NCI-H1105 treated with DMSO at 0.1 percent for 48 hours (cell line): ENCODE results near the gene ADRB1.
A peak's percentile ranks its signal among the peaks of the same experiment; 100 is the strongest.

Source experiments
- DNase-seq: peaks from one replicate; lab custom pipeline; 2025; lab: John Stamatoyannopoulos, UW

ADRB1 gene

DNA sequence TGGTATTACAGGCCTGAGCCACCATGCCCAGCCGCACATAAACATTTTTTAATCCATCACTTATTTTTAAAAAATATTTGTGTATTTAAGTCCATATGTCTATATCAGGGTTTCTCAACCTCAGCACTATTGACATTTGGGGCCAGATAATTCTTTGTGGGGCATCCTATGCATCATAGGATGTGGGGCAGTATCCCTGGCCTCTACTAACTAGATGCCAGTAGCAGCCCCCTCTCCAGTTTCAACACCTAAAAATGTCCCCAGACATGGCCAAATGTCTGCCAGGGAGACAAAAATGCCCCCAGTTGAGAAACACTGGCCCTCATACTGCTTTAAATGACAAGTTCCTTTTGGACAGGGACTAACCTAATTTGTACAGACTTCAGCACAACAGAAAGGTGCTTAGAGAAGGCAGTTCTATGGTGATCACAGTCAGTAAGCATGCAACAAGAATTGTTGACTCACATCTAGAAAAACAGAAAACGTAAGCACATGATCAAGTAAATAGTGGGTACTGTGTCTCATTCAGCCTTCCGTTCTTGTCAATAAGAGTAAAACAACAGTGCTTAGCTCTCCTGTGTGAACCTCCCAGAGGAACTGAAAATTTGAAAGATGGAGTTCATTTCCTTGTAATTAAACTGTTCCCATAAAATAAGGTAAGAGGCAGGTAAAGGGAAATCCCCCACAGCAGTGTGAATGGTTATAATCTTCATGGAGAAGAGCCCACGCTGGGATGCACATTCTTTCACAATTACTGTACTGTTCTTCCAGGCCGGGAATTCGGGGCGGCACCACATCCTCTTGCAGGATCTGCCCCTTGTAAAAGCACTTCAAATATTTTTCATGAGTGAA lies 17.3 kb upstream of the ADRB1 start:
- DNase-seq, result no peak

DNA sequence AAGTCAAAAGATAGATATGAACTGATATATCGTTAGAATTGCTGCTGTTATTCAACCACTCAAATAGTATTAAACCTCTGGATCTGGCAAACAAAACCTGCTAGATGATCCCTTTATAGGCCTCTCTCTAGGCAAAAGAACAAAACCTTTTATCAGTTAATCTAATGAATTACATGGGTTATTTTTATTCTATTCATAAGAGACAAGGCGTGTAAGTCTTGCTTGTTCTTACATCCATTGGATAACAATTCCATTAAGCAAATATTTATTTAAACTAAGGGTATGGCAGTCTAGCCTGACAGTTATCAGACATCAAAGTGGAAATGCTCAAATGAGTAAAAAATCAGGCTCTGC lies 16.6 kb upstream of the ADRB1 start:
- DNase-seq, result no peak

DNA sequence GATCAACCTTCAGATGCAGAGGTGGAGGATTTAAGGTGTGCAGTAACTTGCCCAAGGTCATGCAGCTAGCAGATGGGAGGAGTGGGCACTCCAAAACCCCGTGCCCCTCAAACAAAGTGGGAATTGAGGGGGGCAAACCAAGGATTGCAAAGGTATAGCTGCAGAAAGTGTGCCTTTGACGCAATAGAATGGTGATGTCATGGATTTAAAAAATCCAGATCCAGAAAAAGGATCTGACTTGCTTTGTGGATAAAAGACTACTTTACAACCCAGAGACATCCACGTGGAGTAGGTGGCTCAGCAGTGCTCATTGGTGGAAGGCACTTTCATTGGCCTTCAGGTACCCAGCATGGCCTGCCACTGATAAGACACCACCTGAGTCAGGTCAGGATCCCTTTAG lies 15.7 kb upstream of the ADRB1 start:
- DNase-seq, result no peak

DNA sequence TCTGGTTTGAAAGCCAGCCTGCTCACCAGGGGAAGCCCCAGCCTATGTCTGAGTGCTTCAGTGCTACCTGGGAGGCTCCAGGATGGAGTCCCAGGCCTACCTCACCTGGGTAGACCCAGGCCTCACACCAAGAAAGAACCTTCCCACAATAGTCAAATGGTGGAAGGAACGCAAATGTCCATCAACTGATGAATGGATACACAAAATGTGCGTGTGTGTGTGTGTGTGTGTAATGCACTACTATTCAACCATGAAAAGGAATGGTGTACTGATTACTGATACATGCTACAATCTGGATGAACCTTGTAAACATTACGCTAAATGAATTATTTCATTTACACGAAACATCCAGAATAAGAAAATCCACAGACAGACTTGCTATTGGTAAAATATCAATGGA lies 15.2 kb upstream of the ADRB1 start:
- no peak for DNase-seq

DNA sequence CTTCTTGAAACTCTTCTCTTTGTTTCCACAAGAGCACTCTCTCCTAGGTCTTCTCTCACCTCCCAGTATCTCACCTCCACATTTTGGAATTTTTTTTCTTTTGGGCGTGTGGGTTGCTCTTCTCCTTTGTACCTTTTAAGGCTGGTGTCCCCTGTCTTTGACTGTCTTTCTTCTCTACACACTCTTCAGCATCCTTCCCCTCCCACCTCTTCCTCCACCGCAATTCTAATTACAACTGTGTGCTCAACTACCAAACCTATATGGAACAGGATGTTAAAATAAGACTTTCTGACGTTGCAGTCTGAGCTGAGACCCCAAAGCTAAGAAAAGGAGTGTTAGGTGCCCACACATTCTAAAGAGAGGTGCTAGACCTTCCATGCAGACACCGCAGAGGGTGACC lies 14.0 kb upstream of the ADRB1 start:
- DNase-seq, result no peak

DNA sequence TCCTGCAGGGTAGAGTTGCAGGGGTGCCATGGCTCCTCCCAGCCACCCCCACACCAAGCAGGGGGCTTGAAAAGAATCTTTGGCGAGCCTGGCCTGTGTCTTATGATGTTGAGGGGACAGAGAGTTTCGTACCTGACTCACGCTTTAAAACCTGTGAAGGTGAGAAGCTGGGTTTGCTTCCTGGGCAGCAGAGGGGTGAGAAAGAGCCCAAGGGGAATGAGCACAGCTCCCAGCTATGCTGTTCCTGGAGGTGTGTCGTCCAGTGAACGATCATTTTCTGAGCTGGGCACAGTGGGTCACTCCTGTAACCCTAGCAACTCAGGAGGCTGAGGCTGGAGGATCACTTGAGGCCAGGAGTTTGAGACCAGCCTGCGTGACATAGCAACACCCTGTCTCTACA lies 13.5 kb upstream of the ADRB1 start:
- no peak for DNase-seq

DNA sequence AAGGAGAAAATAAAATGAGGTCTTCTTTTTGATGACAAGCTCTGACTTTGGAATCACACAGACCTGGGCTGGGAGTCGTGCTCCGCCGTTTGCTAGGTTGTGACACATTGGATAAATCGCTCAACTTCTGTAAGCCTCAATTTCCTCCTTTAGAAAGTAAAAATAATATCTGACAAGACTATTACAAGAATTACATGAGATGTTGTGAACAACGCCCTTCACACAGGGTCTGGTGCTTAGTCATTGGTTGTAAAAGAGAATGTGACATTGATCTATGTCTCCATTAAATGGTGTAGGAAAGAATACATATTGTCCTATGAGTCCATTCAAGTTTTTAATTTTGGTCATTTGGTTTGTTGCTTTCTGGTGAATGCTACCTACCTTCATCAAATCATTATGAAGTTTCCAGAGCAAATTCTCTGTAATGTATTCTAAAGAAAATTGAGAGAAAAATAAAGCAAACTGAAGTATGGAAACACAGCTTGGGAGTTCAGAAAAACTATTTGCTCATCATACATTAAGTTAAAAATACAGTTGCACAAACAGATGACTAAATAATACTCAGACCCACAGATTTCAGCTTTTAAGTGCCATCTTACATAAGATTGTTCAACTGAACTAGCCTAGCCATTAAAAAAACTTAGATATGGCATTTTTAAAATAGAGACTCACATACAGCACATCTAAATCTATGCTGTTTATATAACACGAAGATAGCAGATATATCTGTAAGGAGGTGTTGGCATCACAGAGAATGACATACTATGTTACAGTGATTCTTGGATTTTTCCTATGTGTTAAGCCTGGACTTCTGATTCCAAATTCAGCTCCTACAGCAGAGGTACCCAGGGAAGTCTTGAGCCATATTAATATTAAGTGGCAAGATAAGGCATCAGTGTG lies 12.3 kb upstream of the ADRB1 start:
- DNase-seq, result no peak

DNA sequence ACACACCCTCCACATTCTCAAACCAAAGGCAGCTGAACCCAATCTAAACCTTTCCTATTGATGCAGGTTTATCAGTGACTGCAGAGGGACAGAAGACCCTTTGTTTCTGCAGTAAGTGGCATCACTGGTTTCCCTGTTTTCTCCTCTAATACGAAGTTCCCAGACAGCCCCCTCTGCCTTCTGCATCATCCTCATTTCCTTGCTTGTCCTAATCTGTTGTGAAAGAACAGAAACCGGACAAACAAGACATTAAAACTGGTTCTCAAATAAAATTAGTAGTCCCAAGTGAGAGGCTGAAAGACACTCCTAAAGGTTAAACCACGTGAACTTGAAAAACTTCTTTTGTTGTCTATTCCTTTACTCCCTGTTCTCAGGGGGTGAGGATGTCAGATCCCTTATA lies 10.1 kb upstream of the ADRB1 start:
- no peak for DNase-seq

DNA sequence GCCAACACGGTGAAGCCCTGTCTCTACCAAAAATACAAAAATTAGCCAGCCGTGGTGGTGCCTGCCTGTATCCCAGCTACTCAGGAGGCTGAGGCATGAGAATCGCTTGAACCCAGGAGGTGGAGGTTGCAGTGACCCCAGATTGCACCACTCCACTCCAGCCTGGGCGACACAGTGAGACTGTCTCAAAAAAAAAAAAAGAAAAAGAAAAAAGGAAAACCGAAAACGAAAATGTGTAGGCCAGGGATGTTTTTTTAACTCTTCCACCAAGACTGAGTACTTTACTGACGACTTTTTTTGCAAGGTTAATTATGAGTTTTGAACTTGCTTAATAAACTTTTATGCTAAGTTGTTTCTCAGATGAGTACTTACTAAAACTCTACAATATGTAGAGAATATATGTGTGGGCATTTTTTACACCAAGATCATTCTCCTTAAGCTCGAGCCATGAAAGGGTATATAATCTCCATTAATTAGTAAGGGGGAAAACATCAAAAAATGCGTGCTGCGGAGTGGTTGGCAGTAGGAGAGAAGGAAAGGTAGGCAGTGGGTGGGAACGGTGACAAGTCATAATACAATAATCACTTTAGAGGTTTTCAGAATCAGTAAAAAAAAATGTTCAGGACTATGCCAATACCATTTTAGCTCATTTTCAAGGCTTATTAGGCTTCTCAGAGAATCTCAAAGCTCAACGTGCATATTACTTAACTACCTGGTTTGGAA lies 8.6 kb upstream of the ADRB1 start:
- DNase-seq, result no peak

DNA sequence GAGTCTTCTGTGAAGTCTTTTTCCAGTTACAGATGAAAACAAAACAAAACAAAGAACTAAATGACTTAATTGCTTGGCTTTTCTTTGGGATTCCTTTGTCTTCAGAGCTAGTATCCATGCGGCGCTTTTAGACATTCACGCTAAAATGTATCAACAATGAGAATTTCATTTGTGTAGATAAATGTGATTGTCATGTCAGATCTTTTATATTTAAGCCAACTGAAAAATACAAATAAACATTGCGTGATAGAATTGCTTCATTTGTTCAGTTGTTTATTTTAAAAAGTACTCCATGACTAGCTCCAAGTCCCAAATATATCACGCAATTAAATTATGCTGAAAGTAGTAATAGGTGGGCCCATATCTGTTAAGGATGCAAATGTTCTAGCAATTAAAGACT lies 7.9 kb upstream of the ADRB1 start:
- no peak for DNase-seq

DNA sequence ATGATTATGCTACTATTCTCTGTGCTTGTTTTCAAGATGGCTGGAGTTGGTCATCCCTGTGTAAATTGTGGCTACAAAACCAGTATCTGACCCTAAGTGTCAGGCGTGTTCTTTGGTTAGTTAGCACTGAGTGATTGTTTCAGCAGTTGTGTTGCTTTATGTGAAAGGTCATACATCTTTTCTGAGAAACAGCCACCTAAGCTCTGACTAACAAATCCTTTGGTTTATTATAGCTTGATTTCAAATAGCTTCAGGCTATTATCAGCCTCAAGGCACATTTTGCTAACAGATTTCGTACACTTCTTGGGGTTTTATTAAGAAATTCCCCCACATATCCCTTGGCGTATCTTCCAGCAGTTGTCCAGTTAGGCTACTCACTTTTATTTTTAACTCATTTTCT lies 4.8 kb upstream of the ADRB1 start:
- no peak for DNase-seq

DNA sequence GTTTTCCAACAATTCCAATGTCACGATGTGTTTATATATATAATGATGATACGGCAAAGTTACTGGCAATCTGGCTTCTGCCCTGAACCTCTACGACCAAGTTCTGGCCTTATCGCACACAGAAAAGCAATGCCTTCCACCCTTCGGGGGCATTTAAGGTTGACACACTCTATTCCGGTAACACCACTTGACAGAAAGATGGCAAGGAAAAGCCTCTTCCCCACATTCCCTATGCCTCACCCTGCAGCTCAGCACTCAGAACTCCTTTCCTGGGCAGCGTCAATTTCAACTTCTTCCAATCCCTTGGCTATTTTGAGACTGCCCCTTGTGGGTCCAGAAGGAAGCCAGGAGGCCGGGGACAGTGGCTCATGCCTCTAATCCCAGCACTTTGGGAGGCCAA lies 2.5 kb upstream of the ADRB1 start:
- DNase-seq, result no peak

DNA sequence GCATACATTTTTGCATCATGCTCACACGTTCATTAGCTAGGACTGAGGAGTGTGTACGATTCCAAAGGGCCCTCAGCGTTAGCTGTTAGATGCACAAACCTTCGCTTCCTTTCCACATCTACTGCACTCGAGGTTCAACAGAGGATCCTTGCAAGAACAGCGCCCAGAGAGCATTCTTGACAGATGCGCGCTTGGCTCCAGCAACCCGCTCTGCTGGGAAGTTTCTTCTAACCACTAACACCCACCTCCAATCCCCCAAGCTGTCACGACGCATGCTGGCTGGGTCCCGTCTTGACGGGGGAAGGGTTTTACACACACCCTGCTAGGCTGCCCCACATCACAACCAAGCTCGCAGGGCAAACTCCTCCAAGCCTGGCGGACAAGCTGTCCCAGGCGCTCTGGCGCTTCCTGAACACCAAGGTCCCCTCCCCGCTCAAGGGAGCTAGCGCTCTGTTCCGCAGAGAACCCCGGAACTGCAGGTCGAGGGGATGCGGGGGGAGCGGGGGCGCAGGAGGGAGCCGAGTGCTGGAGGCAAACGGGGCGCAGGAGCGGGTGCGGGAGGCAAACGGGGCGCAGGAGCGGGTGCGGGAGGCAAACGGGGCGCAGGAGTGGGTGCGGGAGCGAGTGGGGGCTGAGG lies 653 bp upstream of the ADRB1 start:
- no peak for DNase-seq

DNA sequence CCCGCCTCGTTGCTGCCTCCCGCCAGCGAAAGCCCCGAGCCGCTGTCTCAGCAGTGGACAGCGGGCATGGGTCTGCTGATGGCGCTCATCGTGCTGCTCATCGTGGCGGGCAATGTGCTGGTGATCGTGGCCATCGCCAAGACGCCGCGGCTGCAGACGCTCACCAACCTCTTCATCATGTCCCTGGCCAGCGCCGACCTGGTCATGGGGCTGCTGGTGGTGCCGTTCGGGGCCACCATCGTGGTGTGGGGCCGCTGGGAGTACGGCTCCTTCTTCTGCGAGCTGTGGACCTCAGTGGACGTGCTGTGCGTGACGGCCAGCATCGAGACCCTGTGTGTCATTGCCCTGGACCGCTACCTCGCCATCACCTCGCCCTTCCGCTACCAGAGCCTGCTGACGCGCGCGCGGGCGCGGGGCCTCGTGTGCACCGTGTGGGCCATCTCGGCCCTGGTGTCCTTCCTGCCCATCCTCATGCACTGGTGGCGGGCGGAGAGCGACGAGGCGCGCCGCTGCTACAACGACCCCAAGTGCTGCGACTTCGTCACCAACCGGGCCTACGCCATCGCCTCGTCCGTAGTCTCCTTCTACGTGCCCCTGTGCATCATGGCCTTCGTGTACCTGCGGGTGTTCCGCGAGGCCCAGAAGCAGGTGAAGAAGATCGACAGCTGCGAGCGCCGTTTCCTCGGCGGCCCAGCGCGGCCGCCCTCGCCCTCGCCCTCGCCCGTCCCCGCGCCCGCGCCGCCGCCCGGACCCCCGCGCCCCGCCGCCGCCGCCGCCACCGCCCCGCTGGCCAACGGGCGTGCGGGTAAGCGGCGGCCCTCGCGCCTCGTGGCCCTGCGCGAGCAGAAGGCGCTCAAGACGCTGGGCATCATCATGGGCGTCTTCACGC lies 825 bp downstream of the ADRB1 start:
- peak; percentile 1 for DNase-seq

DNA sequence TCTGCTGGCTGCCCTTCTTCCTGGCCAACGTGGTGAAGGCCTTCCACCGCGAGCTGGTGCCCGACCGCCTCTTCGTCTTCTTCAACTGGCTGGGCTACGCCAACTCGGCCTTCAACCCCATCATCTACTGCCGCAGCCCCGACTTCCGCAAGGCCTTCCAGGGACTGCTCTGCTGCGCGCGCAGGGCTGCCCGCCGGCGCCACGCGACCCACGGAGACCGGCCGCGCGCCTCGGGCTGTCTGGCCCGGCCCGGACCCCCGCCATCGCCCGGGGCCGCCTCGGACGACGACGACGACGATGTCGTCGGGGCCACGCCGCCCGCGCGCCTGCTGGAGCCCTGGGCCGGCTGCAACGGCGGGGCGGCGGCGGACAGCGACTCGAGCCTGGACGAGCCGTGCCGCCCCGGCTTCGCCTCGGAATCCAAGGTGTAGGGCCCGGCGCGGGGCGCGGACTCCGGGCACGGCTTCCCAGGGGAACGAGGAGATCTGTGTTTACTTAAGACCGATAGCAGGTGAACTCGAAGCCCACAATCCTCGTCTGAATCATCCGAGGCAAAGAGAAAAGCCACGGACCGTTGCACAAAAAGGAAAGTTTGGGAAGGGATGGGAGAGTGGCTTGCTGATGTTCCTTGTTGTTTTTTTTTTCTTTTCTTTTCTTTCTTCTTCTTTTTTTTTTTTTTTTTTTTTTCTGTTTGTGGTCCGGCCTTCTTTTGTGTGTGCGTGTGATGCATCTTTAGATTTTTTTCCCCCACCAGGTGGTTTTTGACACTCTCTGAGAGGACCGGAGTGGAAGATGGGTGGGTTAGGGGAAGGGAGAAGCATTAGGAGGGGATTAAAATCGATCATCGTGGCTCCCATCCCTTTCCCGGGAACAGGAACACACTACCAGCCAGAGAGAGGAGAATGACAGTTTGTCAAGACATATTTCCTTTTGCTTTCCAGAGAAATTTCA lies 1.7 kb downstream of the ADRB1 start:
- DNase-seq, result peak; percentile 29

DNA sequence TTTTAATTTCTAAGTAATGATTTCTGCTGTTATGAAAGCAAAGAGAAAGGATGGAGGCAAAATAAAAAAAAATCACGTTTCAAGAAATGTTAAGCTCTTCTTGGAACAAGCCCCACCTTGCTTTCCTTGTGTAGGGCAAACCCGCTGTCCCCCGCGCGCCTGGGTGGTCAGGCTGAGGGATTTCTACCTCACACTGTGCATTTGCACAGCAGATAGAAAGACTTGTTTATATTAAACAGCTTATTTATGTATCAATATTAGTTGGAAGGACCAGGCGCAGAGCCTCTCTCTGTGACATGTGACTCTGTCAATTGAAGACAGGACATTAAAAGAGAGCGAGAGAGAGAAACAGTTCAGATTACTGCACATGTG lies 2.4 kb downstream of the ADRB1 start:
- DNase-seq, result no peak

DNA sequence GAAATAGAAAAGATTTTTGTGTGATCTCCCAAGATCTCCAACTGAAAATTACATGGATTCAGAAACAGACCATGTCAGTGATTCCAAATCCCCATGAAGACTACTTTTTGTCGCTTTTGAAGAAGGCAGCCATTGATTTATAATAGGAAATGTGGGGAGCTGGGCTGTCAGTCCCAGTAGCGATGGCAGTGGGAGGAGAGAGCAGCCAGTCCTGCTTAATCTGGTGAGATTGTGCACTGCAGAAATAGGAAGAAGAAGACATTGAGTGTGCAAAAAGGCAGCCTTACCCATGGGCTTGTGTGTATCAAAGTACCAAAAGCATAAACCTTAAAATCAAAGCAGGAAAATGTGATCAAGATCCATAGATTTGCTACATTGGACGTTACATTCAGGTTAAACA lies 4.8 kb downstream of the ADRB1 start:
- no peak for DNase-seq

DNA sequence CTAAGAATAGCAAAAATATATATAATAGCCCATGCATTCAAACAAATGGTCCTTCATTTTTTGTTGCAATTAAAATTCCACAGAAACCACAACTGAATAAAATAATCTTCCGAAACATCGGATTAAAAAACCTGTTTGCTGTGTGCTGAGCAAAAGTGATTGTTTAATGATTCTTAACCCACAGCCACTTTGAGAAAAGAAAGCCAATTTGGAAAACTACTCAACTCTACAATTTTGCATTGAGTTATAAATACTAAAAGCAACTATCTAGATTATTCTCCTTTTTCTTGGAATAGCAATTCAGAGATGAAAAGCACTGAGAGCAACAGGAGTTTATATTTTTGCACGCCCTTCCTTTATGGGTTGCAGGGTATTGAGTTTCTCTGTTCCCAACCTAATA lies 8.0 kb downstream of the ADRB1 start:
- no peak for DNase-seq

DNA sequence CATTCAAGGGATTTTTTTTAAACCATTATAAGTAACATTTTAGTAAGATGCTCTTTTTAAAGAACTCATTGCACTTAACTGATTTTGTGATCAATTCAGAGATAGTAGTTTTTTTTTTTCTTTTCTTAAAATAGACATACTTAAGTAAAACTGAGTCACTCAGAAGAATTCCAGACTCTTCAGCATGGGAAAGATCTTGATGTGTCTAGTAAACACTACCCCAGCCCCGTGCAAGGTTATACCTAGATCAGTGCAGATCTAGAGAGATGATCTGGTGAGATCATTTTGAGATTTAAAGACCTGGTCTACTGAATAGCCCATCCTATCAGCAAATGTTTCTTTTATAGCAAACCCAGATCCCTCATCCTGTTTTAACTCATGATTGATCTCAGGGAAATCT lies 8.6 kb downstream of the ADRB1 start:
- DNase-seq, result no peak

DNA sequence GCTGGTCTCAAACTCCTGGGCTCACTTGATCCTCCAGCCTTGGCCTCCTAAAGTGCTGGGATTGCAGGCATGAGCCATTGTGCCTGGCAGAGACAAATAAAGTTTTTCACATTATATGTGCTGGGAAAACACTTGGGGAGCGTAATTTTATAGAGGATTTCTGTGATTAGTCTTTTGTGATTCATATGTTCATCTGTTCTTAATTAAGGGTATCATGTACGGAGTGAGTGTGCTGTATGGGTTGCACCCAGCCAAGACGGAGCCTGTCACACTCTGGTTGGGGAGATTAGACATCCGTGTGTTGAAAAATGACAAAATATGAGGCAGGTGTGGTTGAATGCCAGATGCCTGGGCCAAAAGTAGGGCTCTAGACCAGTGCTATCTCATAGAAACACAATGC lies 10.3 kb downstream of the ADRB1 start:
- DNase-seq, result no peak
